RWPE1 (cell line): ENCODE data around the gene USP20.
A peak's percentile ranks its signal among the peaks of the same experiment; 100 is the strongest.

Experiments
- CTCF ChIA-PET: fragments of 350-600 bp; sonication (Branson Sonifier 250); formaldehyde crosslinking; extraction: SDS; loops from one replicate; lab custom pipeline; 2021; lab: Yijun Ruan, JAX
- POLR2A ChIA-PET: fragments of 400-600 bp; formaldehyde crosslinking; extraction: SDS; loops from one replicate; lab custom pipeline; 2020; ENCODE audit warnings: antibody characterized with exemption; ENCODE audit not compliant: low non-redundant PET; lab: Yijun Ruan, JAX
- DNase-seq: peaks from one replicate; pipeline ENCODE4 v3.0.0; 2012; ENCODE audit warnings: low spot score
- H3K27ac ChIP-seq: fragments of 450-650 bp; 2 replicates; pipeline ENCODE4 v1.5.1; 2017
- CTCF ChIP-seq: fragments of 450-650 bp; conservative IDR thresholded peaks from 2 replicates; pipeline ENCODE4 v1.5.1; 2017; ENCODE audit warnings: low read depth, mild to moderate bottlenecking

USP20 gene

GRCh38 chr9:129801504-129801903, 33.8 kb upstream of the USP20 start:
- no peak for DNase-seq
- TF ChIP-seq CTCF = no peak
- ChIA-PET CTCF (interaction anchor here (1.0 kb wide), 1 partner anchor 75 kb away, joined by 3 read pairs; no protein-coding TSS in a partner anchor), POLR2A (interaction anchor here (0.6 kb wide), 1 partner anchor 99 kb away, joined by 3 read pairs; no protein-coding TSS in a partner anchor)
- H3K27ac ChIP-seq = 0 out of 2 replicates have a peak overlapping the region, but pooled peaks have one; percentile 17

- peak within 1 kb of the TSS; percentile 76 for H3K27ac ChIP-seq
- peak; percentile 92 for DNase-seq
- TF ChIP-seq CTCF = no peak
- POLR2A ChIA-PET = no interaction called here
- CTCF ChIA-PET = interaction anchor here (0.6 to 1.2 kb wide), 5 partner anchors 15 to 106 kb away, joined by 3 to 6 read pairs (median 6); no protein-coding TSS in a partner anchor
These were observed 32.2 kb upstream of the USP20 start, which contains the start of gene TOR1B for GRCh38 chr9:129802833-129803675. TOR1B (plus strand) TSS chr9:129803184; CDS start chr9:129803213, 29 bp downstream.

GRCh38 chr9:129803676-129804060, 31.6 kb upstream of the USP20 start:
- CTCF ChIA-PET = interaction anchor here (0.6 to 1.2 kb wide), 5 partner anchors 13 to 106 kb away, joined by 3 to 6 read pairs (median 4); no protein-coding TSS in a partner anchor
- POLR2A ChIA-PET = no interaction called here
- H3K27ac ChIP-seq = peak overlapping the region; percentile 76
- no peak for DNase-seq
- TF ChIP-seq CTCF = no peak

- no peak for TF ChIP-seq CTCF
- DNase-seq = no peak
- CTCF ChIA-PET = no interaction called here
These were observed 29.2 kb upstream of the USP20 start for GRCh38 chr9:129806061-129806460.

GRCh38 chr9:129809346-129809745, 25.9 kb upstream of the USP20 start:
- CTCF ChIA-PET = no interaction called here
- H3K27ac ChIP-seq = peak overlapping the region; percentile 18
- no peak for TF ChIP-seq CTCF
- no peak for DNase-seq
- POLR2A ChIA-PET = no interaction called here

More at GRCh38 chr9:129806061-129806460, 29.2 kb upstream of the USP20 start:
- POLR2A ChIA-PET = no interaction called here
- H3K27ac ChIP-seq = no peak overlapping the region

GRCh38 chr9:129810116-129810515, 25.1 kb upstream of the USP20 start:
- DNase-seq = no peak
- POLR2A ChIA-PET = interaction anchor here (0.6 kb wide), 1 partner anchor 21 kb away, joined by 8 read pairs; no protein-coding TSS in a partner anchor
- TF ChIP-seq CTCF = no peak
- peak overlapping the region; percentile 18 for H3K27ac ChIP-seq
- CTCF ChIA-PET = no interaction called here
